T-helper 1 cell treated with Interleukin-12 subunit alpha and Interleukin-12 subunit beta and Interleukin-4 antibody, amounts not matched to agents 30 ng/mL and 1 ng/mL, for 36 hours (primary cell): Measurements from ENCODE around the gene SALL1. TPM values are rescaled to one million over a fixed set of nuclear protein-coding genes. Genes with fewer than 3 reads are reported as not detected.

Experiments used
- intact Hi-C: fragments of 100-400 bp; cut with micrococcal nuclease; formaldehyde crosslinking; loops from one replicate; pipeline ENCODE4 v1.15.1; 2024
- total RNA-seq: library from RNA; stranded (reverse); gene quantifications from 2 replicates; pipeline ENCODE4 v1.2.3, GENCODE V29; 2022

Gene SALL1
- total RNA-seq = not detected in 2 replicates

DNA sequence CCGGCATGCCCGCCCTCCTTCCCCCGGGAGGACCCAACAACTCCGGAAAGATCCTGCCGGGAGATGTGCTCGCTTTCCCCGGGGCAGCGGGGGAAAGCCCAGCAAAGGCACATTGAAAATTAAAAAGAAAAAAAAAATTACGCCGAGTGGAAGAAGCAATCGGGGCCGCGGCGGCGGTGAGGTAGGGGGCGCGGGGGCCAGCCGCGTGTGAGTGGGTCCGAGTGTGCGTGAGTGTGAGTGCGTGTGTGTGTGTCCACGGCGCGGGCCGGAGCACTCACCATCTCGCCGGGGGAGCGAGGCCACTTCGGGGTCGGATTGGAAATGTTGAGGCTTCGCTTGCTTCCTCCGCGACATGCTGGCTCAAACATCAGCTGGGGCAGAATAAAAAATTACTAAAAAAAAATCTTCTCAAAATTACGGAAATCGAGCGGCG, at the start of gene SALL1:
TSS of gene SALL1 (minus strand) at position 383 of the 433 bp plus-strand sequence. CDS start at position 354, 29 bp downstream.
- intact Hi-C loops = loop anchor here (10.0 kb wide), 1 partner anchor 1866 kb away; the partner anchor contains the start of gene CBLN1

DNA sequence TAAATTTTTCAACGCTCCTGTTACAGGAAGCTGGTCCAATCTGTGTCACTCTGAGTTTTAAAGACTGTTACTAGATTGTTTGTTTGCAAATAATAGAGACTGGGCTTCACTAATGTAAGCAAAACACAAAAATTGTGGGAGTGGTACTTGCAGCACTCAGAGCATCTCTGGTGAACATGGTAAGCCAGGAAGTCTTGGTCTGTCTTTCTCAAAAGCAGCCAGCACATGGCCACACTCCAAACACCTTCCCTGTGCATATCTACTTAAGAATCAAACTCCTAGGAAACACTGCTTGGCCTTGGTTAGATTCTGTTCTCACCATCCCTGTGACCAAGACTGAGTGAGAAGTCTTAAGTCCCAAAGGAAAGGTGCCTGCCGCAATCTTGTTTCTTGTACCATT, 49.7 kb upstream of the SALL1 start:
- intact Hi-C loops = no loop called here

DNA sequence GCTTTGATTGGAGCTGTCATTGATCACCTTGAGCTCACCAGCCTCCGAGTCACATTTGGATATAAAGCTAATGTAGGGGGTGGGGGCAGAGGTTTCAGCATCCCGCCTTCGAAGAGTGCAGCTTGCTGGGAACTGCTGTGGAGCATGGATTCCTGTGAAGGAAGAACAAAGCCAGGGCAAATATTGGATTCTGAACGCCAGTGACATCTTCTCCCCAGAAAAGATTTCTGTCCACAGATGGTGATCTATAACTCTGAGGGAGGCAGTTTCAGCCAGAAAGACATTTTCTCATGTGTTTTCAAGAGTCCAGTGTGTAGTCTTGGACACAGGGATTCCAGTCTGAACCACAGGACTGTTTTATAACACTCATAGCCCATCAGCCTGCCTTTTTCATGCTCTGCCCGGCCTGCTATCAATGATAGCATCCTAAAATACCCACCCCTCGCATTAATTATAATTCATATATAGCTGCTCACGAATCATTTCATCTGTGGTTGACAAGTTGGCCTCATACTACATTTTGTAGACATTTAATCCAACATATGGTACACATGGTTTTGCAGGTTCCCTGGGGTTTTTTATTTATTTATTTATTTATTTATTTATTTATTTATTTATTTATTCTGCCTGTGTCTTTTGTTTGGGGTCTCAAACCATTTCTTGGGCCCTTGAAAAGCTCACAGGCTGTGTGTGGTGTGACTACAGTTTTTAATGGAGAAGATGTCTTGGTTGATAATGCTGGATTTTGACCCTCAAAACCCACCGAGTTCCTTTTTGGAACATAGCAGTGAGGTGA, 47.1 kb upstream of the SALL1 start:
- intact Hi-C loops = loop anchor here (1.0 kb wide), 1 partner anchor 22 kb away; no protein-coding TSS in a partner anchor

DNA sequence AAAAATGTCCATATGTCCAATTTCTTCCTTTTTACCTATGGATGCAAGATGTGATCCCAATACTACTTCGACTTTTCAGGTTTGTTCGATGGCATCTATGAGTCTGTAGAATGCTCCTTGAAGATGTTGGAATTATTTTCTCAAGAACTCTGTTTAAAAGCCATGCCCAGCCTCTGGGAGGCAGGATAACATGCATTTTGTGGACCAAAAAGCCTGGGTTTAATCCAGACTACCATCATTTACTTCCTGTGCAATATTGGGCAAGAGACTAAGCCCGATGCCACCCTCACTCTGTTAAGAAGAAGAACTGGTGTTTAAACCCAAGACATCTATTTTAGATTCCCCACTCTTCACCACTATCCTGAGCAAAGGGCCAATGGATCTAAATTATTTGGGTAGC, 42.8 kb upstream of the SALL1 start:
- intact Hi-C loops = no loop called here

DNA sequence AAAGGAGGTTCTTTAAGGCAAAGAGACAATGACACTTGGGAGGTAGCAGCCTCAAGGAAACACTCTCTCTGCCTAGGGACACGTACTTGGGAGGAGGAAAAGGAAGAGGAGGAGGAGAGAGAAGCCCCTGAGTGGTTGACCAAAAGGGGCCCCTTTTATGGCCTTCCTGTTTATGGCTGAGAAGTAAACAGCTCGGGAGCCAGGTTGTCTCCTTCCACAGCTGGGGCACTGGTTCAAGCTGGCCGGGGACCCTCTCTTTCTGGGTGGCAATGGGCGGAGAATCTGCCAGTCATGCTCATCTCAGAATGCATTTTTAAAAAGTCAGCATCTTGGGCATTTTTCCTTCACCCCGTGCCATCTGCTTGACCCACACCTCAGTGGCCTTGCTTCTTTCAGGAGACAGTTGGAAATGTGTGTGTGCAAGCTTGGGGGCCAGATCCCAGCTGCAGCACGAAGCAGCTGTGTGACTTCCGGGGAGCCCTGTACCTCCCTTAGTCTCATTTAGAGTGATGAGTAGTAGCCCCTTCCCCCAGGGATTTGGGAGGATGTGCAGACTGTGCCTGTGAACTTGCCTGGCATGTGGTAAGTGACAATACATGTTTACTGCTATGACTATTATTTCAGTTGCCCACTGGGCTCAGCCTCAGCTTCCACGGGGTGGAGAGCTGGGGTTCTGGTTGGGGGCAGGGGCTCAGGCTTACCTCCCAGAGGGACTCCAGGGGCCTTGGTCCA, 33.8 kb upstream of the SALL1 start:
- intact Hi-C loops = no loop called here

DNA sequence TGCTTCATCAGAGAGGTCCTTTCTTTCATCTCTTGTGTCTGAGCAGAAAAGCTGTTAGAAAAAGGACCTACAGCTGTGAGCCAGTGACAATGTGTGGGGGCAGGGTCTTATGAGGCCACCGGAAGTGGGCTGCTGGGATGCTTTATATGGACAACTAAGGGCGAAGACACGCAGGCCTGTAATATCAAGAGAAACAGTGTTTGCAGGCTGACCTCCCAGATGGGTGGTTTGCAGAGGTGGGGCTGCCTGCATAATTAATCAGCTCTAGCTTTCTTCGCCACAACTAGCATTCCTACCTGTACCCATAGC, 30.4 kb upstream of the SALL1 start:
- intact Hi-C loops = no loop called here

DNA sequence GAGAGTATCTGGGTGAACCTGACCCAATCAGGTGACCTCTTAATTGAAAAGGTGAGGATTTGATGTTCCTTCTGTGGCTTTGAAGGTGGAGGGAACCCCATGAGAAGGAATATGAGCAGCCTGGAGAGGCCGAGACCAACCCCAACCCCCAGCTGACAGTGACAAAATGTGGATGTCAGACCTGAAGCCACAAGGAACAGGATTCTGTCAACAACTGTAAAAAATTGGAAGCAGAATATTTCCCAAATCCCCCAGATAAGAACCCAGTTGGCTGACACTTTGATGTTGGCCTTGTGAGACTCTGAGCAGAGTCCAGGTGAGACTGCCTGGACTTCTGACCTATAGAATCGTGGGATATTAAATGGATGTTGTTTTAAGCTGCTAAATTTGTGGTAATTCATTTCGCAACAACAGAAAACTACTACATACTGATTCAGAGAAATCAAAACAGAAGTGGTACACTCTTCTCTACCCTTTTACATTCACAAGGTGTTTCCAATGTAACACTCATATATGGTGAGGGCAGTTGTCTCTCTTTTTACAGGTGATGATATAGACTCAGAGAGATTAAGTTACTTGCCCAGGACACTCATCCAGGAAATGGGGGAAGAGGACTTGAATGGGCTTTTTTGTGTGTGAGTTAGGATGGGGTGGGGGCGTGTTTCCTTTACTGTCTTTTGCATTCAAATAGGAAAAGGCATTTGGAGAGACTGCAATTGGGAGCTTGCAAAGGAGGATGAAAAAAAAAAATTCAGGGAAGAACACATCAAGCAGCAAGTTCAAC, 29.8 kb upstream of the SALL1 start:
- intact Hi-C loops = no loop called here

DNA sequence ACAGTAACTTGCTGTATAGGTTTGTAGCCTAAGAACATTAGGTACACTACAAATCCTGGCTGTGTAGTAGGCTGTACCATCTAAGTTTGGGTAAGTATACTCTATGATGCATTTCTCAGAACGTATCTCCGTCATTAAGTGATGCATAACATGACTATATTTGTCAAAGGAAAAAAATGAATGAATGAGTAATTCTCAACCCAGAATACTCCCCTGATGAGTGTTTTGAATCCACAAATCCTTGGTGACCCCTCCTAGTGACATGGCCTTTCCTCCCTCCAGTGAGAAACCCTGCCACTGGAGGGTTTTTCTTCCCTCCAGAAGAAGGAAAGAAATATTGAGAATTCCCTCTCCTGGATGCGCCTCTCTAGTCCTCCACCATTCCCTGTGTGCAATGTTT, 24.0 kb upstream of the SALL1 start:
- intact Hi-C loops = no loop called here

DNA sequence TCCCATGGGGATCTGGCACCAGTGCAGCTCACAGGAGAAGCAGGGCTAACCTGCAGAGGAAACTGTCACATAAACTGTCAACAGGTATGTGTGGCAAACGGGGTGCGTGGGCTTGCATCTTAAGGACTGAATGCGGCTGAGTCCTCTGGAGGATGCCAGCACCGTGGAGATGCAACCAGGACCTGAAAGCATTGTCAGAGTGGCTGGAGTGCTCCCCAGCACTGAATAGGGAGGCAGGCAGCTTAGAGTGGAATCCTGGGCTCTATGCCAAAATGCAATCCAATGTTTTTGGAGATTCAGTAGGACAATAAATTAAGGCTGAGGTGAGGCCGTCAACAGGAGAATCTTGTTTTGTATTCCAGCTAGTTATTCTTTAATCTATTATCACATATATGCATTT, 21.3 kb upstream of the SALL1 start:
- intact Hi-C loops = no loop called here

DNA sequence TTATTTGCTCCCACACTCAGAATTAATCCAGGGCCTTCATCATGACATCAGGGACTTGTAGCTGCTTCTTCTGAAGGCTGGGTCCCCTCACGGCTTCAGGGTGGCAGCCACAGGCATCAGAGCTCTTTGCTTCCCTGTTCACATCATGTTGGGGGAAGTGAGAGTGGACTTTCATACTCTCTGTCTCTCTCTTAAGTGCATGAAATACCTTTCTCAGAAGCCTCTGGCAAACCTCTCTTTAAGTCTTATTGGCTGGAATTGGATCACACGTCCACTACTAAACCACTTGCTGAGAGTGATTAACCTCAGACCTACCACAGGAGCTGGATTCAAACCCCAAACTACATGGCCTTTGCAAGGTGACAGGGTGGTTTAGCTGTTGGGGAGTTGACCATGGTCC, 17.7 kb upstream of the SALL1 start:
- intact Hi-C loops = no loop called here

DNA sequence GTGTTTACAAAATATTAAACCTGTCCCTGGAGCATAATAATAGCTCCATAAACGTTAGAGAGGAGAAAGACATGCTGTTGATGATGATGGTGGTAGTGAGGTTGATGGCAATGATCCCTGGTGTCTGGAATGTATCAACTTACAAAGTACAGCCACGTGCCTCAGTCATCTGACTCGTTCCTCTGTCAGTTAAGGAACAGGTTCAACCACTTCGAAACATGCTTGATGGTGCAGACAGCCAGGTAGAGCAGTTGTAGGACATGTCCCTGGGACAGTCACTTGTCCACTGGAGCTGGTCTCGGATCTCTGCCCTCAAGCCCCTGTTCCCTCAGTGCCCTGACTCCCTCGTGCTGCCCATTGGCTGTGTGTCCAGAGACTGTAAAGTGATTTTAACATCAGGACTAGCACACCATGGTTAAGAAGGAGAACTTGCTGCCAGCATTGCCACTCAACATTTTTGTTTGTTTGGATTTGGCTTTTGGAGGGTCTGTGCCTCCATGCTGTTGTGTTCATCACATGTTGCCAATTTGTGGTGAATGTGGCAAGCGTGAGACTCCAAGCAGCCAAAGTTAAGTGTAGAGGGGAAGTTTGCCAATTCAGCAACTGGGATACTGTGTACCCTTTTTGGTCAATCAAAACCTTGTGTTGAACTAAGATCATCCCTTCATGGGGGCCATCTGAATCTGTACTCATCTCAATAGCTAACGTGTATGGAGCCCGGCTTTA, 16.3 kb upstream of the SALL1 start:
- intact Hi-C loops = no loop called here

DNA sequence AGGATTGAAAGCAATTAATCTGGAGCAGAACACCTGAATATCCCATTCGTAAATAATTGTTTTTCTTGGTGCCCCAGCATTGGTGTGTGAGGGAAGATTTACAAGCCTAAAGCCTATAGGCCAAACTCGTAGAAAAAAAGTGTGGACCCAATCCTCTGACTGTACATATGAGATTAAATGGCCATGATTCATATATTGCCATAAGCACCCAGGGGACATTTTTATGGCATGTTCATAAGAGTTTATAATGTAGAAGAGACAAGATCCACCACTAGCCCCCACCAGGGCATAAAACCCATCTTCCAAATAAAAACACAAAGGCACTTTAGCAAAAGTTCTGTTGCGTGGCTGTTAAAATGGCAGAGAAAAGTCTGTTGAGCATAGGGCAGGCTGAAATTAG, 15.5 kb upstream of the SALL1 start:
- intact Hi-C loops = no loop called here

DNA sequence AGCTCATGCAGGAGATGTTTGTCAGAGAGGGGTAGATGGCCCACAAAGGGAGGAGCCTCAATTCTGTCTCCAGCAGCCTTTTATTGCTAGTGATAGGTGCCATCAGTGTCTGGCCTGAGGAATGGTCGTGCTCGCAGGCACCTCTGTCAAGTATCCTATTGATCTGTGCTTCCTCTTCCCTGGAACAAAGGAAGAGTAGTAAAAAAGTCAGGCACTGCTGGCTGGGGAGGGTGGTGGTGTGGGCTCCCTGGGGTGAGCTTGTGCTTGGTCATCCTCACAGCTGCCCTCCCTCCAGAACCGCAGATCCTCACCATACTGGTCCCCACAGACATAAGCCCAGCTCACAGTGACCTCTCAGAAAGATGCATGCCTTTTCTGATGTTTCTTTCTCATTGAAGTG, 15.0 kb upstream of the SALL1 start:
- intact Hi-C loops = no loop called here

DNA sequence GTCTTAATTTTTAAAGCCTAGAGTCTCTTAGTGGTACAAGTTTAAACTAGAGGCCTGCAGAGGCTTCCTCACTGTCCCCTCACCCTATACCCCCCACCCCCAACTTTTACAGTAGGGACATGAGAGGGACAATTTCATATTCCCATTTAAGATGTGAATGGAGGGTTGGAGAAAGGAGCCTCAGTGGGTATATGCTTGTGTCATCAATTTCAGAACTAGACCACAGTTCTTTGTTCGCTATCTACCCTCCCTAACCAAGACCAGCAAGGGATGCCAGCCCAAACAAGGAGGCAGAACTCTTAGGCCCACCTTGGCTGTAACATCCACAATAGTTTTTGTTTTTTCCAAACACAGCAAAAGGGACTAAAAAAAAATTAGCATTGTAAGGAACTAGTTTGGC, 14.0 kb upstream of the SALL1 start:
- intact Hi-C loops = no loop called here

DNA sequence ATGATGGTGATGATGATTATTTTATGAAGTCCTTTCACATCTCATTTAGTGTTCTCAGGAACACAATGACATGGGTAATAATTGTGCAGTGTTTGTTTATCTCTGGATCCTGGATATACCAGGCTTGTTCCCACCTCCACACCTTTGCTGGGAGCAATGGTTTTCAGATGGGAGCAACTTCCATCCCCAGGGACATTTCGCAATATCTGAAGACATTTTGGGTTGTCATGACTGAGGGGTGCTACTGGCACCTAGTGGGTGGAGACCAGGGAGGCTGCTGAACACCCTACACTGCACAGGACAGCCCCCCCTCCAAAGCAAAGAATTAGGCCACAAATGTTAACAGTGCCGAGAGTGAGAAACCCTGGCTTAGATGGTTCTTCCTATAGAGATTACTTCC, 13.5 kb upstream of the SALL1 start:
- intact Hi-C loops = no loop called here

DNA sequence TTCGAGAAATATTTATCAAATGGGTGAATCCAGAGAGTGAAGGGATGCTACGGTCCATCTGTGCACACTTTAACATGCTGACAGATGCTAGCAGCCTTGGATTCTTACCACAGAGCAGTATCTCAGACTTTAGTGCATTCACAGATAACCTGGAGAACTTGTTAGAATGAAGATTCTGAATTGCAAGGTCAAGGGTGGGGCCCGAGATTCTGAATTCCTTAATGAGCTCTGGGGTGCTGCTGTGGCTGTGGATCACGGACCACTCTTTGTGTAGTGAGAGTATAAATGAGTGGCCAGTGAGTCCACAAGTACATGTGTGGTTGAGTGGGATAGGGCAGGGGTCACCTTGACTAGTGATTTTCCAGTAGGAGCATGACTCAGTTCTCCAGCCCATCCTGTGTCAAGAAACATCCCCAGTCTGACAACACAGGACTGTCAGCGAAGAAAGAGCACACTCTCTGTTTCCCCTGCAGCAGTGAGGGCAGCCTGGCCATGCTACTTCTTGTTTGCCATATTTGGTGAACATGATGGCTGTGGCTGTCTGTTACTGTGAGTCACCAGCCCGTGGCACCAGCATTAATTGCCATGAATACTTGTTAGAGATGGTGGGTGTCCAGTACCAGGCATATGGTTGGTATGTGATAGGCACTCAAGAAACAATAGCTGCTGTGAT, 13.0 kb upstream of the SALL1 start:
- intact Hi-C loops = no loop called here

DNA sequence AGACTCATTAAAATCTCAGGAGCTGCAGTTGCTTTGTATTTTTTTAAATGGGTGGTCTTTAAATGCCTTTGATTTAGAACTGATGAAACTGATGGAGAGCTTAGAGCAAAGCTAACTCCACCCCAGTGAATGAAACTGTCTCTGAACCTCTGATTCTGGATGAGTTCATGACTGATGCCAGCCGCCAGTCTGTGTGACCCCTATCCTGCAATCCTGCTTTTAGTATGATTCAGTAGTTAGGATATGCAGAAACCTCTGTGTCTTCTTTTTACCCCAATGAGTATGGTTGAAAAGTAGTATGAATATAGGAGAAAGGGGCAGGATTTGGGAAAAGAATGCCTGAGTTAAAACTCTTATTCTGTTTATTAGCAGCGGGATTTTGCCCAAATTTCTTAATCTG, 12.3 kb upstream of the SALL1 start:
- intact Hi-C loops = no loop called here

DNA sequence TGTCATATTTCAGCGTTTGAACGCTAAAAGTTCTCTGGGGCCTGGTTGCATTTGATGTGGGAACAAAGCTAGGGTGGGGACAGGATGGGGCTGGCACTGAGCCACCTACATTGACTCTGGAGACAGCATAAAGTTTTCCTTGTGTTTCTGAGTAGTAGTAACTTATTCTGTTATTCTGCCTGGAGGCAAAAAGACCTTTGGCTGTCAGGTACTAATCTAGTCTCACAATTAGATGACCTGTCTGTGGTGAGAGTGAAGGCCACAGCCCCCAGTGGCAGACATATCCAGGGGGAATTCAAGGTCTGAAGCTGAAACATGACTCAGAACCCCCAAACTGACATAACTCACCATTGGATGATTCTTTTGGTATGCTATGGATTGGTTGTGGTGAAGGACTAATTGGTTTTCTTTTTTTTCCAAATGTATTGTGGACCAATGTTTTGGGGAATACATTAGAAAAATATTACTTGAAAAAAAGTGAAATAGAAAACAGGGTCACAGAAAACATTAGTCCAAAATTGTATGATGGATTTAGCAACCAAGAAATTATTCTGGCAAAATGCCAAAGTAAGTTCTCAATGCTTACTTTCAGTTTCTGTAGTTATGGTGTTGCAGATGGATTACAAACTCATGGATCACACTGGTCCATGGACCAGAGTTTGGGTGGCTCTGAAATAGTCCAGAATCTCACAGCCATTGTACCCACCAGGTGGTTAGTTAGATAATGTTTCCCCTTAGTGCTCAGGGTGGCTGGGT, 10.5 kb upstream of the SALL1 start:
- intact Hi-C loops = no loop called here

DNA sequence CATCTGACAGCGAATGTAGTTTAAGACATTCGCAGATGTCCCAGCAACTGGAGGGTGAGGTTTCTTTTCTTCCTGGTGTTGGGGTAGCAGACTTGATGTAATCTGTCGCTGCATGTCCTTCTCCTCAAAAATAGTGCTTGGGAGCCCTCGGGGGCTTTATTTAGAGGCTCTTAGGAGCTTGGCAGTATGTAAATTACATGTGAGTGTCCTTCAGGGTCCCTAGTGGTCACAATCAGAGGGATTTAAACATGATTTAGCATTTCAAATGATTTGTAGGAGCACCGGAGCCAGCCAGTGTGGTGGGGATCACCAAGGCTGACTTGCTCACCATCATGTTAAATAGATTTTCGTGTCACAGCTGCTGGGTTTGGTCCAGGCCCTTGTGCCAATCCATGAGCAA, 8.8 kb upstream of the SALL1 start:
- intact Hi-C loops = loop anchor here (10.0 kb wide), 1 partner anchor 1875 kb away; the partner anchor contains the start of gene CBLN1

DNA sequence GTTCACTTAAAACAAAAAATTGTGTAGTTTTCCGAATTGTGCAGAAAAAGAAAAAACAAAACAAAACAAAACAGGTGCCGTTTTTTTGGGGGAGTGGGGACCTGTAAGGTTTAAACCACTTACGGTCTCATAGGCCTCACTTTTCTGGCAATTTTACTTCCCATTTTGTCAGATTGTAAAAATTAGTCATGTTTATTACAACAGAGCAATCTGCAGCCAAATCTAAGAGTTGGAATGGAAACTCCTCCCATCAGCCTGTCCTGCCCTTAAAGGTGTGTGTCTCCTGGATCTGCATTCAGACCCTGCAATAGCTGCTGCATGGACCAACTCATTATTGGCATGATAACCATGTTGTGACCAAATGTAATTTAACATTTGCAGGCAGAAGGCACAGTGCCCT, 8.2 kb upstream of the SALL1 start:
- intact Hi-C loops = loop anchor here (10.0 kb wide), 1 partner anchor 1874 kb away; the partner anchor contains the start of gene CBLN1
